Stimulated activated CD4-positive, alpha-beta T cell treated with anti-CD3 and anti-CD28 coated beads, Interleukin-4, amount 100 ng/mL, for 4 hours (primary cell): ENCODE results near the gene DNMT3B.

ENCODE experiments used
- DNase-seq, 2 experiments: peaks; one replicate each; pipeline ENCODE4 v3.0.0-alpha.2; 2020

DNMT3B gene

GRCh38 chr20:32828029-32828680 is 66.0 kb downstream of the DNMT3B start:
- no peak for DNase-seq

- DNase-seq: no peak
Observed at GRCh38 chr20:32829311-32830005, 67.3 kb downstream of the DNMT3B start.

DNA sequence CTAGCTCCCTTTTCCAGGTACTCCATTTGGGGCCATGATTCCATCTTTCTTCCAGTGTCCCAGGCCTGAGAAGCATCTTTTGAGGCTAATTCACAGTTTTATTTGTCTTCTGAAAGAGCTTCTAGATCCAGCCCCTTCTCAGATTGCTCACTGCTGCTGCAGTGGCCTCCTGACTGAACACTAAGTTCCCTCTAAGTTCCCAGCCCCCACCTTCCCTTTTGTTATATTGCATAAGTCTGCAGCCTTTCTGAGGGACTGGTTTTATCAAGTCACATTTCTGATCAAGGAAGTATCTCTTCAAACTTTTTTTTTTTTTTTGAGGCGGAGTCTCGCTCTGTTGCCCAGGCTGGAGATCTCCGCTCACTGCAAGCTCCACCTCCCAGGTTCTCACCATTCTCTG is 68.3 kb downstream of the DNMT3B start:
- DNase-seq: no peak

DNA sequence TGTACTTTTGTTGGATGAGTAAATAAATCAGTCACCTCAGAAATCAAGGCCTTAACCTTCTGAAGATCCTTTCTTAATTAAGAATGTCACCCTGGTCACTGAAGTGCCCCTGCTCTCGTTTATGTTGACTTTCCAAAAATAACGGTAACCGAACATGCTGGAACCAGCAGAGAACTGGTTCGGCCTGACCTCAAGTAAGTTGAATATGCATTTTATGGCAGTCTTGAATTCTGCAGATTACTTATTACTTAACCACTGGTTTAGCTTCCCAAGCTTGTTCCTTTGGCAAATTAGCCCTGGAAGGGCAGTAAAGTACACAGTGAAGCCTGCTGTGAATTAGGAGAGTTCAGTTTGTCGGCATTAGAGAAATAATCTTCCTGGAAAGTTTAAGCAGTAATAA is 69.8 kb downstream of the DNMT3B start:
- DNase-seq: no peak

GRCh38 chr20:32832664-32833063 is 70.5 kb downstream of the DNMT3B start:
- no peak for DNase-seq

- DNase-seq: no peak
Observed at GRCh38 chr20:32834972-32835371, 72.8 kb downstream of the DNMT3B start.

DNA sequence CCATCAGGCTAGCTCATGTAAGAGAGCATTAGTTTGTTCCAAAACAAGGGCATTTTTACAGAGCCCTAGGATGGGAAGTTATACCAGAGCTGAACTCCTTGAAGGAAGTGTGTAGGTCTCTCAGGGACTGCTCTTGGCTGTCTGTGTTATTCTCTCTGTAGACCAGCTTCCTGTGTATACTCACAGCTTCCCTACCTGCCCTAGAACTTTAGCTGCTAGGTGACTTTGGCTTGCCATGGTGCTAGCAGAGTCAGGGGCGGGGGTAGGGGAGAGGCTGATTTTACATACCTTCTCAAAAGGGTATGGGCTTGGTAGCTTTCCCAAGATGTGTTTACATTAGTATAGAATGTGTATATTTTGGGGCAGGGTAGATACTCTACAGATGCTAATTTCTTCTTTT is 75.0 kb downstream of the DNMT3B start:
- no peak for DNase-seq

GRCh38 chr20:32839227-32839981 is 77.2 kb downstream of the DNMT3B start:
- no peak for DNase-seq

GRCh38 chr20:32839982-32840285 is 77.7 kb downstream of the DNMT3B start:
- no peak for DNase-seq

- no peak for DNase-seq
Observed at GRCh38 chr20:32841174-32841573, 79.0 kb downstream of the DNMT3B start.

DNA sequence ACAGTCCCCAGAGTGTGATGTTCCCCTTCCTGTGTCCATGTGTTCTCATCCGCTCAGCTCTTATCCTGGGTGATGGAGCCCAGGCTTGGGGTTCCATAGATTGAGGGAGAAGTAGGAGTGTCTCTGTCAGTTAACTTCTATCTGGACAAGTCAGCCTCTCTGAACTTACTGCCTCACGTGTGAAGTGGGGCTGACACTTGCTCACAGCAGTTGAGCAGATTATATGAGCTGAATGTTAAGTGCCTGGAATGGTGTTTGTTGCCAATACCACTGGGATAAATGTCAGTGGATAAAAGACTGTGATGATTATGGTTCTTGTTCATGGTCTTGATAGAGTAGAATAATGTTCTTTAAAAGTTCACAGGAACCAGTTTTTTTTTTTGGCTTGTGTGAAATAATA is 79.4 kb downstream of the DNMT3B start:
- DNase-seq: no peak

DNA sequence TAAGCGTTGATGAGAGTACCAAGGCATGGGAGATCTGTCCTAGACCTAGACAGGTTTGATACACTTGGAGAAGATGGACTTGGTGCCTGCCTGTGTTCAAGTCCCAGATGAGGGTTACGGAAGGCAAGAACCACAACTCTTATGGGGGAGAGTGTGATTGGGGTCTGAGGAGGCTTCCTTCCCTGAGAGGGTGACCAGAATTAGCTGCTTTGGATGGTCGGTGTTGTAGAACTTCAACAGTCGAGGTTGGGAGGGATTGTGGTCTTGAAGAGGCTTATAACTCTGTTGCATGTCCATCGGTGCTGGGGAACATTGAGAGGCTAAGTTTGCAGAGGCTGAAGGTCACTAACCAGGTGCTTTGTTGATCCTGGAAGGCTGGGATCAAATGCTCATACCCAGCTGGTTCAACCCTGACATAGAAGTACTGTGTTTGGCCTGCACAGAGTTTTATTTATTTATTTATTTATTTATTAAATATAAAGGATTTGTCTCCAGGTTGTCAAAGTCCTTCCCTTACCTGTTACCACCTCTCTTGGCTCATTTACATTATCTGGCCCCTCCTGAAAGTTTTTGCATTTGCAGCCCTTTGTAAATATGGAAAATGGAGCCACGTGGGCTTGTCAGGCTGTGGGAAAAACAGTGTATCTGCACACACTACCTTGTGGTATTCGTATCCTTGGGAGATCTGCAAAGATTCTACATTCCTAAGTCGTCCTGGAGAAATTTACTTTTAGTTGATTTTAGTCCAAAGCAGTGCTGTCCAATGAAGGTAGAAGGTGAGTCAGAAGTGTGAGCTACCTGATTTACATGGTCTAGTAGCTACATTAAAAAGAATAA is 80.7 kb downstream of the DNMT3B start:
- no peak for DNase-seq

GRCh38 chr20:32845786-32846185 is 83.6 kb downstream of the DNMT3B start:
- no peak for DNase-seq

DNA sequence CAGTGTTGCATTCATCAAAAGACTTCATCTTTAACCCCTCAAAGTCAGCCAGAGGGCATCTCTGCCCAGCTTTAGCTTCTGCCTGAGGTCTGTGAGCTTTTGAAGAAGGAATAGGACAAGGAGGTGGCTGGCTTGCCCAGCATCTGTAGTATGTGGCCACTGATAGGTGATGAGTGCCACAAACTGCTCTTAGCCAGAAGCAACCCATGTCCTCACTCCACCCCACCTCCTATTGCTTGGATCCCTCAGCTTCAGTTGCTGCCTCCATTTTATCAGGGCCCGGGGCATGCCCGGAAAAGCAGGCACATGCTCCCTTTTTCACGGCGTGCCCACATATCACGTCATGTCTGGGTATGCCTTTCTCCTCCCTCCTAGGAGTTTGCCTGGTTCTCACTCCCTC is 84.7 kb downstream of the DNMT3B start:
- no peak for DNase-seq

DNA sequence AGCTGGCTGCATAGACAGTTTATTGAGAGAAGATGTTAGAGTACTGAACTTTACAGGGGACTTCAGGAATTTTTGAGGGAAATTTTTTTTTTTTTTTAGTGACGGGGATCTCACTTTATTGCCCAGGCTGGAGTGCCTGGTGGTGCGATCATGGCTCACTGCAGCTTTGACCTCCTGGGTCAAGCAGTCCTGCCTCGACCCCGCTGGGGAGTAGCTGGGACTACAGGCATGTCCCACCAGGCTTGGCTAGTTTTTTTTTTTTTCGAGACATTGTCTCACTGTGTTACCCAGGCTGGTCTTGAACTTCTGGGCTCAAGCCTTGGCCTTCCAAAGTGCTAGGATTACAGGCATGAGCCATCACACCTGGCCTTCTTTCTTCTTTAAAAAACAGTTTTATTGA is 85.8 kb downstream of the DNMT3B start:
- no peak for DNase-seq

DNA sequence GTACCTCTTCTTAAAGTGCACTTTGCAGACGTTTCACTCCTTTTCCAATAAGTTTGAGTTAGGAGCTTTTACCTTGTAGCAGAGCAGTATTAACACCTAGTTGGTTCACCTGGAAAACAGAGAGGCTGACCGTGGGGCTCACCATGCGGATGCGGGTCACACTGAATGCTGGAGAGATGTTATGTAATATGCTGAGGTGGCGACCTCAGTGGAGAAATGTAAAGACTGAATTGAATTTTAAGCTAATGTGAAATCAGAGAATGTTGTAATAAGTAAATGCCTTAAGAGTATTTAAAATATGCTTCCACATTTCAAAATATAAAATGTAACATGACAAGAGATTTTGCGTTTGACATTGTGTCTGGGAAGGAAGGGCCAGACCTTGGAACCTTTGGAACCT is 86.7 kb downstream of the DNMT3B start:
- DNase-seq: no peak

GRCh38 chr20:32849577-32849976 is 87.4 kb downstream of the DNMT3B start:
- no peak for DNase-seq

GRCh38 chr20:32855387-32855786 is 93.2 kb downstream of the DNMT3B start:
- no peak for DNase-seq

GRCh38 chr20:32858189-32858588 is 96.0 kb downstream of the DNMT3B start:
- no peak for DNase-seq
